T-helper 2 cell treated with Interferon-gamma antibody and Interleukin-4, amounts not matched to agents 5 μg/mL and 100 μg/mL, for 36 hours (primary cell): ENCODE results near the gene CR2.
"Not testable (repeated sequence)": the region's sequence is repeated elsewhere in the genome, so short reads cannot be mapped to it uniquely, and the experiment has no call there.

Experiments used
- DNase-seq: peaks from one replicate; pipeline ENCODE4 v3.0.0; 2021; ENCODE audit warnings: low spot score
- H3K27ac Mint-ChIP-seq: one replicate; pipeline ENCODE4 v1.8.0; 2021; ENCODE audit warnings: mild to moderate bottlenecking, mixed read lengths
- H3K27me3 Mint-ChIP-seq: one replicate; pipeline ENCODE4 v1.8.0; 2021; ENCODE audit warnings: low read depth, mixed read lengths
- H3K36me3 Mint-ChIP-seq: one replicate; pipeline ENCODE4 v1.8.0; 2021; ENCODE audit warnings: low read depth, mixed read lengths
- H3K4me1 Mint-ChIP-seq: one replicate; pipeline ENCODE4 v1.8.0; 2021; ENCODE audit warnings: low read depth, mixed read lengths
- H3K4me3 Mint-ChIP-seq: one replicate; pipeline ENCODE4 v1.8.0; 2022; ENCODE audit warnings: mild to moderate bottlenecking, moderate library complexity, mixed read lengths
- H3K9me3 Mint-ChIP-seq: one replicate; pipeline ENCODE4 v1.8.0; 2021; ENCODE audit warnings: mixed read lengths

CR2 gene

DNA sequence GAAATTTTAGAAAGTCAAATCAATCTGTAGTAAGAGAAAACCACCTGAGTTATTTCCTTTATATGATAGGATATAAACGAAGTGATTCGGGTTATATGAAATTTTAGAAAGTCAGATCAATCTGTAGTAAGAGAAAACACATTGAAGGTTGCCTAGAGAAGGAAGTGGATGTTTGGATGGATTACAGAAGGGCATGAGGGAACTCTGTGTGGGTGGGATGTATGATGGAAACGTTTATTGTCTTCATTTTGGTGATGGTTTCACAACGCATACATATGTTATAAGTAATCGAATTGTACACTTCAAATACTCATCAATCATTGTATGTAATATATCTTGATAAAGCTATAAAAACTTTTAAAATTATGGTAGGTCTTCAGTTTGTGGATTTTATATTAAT, 46.9 kb downstream of the CR2 start:
- Mint-ChIP-seq H3K27ac (no peak overlapping the region), H3K36me3 (no peaks in the 10 kb centered on the region), H3K27me3 (peaks cover 43% of the 10 kb centered on the region), H3K9me3 (no peaks in the 10 kb centered on the region), H3K4me3 (no peak overlapping the region), H3K4me1 (peaks cover 4% of the 10 kb centered on the region)
- no peak for DNase-seq

DNA sequence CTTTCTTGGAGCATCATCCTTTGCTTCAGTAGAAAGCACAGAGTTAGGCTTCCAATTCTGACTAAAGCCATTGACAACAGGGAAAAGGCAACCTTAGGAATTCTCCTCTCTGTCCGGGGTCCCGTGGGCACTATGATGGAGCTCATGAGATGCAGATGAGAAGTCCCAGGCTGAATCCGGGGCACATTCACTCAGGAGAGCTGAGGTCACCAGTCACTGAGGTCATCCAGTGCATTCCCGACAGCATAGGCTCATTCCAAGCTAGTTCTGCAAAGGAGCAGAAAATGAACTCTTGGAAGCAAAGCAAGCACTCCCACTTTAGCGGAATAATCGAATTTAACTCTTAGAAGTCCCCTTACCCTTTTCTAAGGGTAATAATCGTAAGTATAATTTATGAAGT, 48.6 kb downstream of the CR2 start:
- H3K9me3 Mint-ChIP-seq = no peaks in the 10 kb centered on the region
- peaks cover 40% of the 10 kb centered on the region for H3K27me3 Mint-ChIP-seq
- no peak overlapping the region for H3K27ac Mint-ChIP-seq
- H3K4me3 Mint-ChIP-seq = no peak overlapping the region
- no peaks in the 10 kb centered on the region for H3K4me1 Mint-ChIP-seq
- no peaks in the 10 kb centered on the region for H3K36me3 Mint-ChIP-seq
- no peak for DNase-seq

DNA sequence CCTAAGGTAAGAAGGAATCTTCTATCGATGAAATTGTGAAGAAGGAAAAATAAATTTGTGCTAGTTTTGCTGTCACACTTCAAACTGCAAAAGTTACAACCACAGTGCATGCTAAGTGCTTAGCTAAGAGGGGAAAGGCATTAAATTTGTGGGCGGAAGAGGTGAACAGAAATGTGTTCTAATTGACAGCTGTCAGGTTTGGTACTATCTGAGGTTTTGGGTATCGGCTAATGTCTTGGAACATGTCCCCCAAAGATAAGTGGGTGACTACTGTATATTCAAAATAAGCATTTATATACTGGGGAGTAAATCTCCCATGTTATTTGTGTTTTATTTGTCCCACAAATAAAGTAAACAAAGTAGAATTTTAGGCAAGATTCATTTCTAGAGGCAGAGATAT, 49.8 kb downstream of the CR2 start:
- peaks cover 38% of the 10 kb centered on the region for H3K27me3 Mint-ChIP-seq
- H3K9me3 Mint-ChIP-seq = no peaks in the 10 kb centered on the region
- H3K4me3 Mint-ChIP-seq = no peak overlapping the region
- H3K27ac Mint-ChIP-seq = no peak overlapping the region
- H3K4me1 Mint-ChIP-seq = no peaks in the 10 kb centered on the region
- no peaks in the 10 kb centered on the region for H3K36me3 Mint-ChIP-seq
- no peak for DNase-seq

DNA sequence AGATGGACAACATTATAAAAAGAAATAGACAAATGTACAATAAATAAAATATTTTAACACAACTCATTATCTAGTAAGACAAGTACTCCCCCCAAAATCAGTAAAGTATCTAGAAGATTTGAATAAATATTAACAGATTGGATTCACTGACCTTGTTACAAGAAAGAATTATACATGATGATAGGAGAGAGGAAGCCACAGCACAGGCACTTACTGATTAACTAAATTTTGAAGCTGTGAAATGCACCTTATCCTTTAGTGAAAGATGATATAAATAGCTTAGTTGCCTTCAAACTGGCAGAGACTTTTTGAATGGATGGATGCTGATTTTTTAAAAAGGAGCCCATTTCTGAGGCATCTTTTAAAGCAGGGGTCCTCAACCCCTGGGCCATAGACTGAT, 50.3 kb downstream of the CR2 start:
- peaks cover 38% of the 10 kb centered on the region for H3K27me3 Mint-ChIP-seq
- no peak overlapping the region for H3K4me3 Mint-ChIP-seq
- no peak for DNase-seq
- H3K36me3 Mint-ChIP-seq = no peaks in the 10 kb centered on the region
- H3K9me3 Mint-ChIP-seq = no peaks in the 10 kb centered on the region
- no peaks in the 10 kb centered on the region for H3K4me1 Mint-ChIP-seq
- no peak overlapping the region for H3K27ac Mint-ChIP-seq

DNA sequence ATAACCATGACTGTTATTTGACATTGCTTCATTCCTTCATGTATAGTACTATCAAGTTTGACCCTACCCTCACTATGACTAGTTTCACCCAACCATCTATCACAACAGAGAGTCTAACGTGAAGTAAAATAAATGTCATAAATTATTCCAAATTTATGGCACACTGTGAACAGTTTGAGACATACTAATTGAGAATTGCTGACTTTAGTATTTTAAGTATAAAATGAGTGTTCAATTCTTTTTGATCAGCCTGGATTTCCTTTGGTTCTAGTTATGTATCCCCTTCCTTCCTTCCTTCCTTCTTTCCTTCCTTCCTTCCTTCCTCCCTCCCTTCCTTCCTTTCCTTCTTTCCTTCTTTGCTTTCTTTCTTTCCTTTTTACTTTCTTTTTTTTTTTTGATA, 56.3 kb downstream of the CR2 start:
- Mint-ChIP-seq H3K36me3 (no peaks in the 10 kb centered on the region), H3K4me3 (no peak overlapping the region), H3K4me1 (no peaks in the 10 kb centered on the region), H3K9me3 (no peaks in the 10 kb centered on the region), H3K27me3 (peaks cover 37% of the 10 kb centered on the region), H3K27ac (no peak overlapping the region)
- DNase-seq = no peak

DNA sequence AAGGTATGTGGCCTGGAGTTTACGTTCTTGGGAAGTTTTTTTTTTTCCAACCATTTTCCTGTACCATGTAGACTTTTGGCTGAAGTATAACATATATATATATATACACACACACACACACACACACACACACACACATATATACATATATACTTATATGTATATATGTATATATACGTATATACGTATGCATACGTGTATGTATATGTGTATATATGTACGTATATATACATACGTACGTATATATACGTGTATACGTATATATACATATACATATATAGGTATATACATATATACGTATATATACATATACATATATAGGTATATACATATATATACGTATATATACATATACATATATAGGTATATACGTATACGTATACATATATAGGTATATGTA, 60.8 kb downstream of the CR2 start:
- Mint-ChIP-seq H3K4me1 (no peaks in the 10 kb centered on the region), H3K9me3 (no peaks in the 10 kb centered on the region), H3K27ac (no peak overlapping the region), H3K36me3 (no peaks in the 10 kb centered on the region), H3K4me3 (no peak overlapping the region), H3K27me3 (peaks cover 31% of the 10 kb centered on the region)
- no peak for DNase-seq

DNA sequence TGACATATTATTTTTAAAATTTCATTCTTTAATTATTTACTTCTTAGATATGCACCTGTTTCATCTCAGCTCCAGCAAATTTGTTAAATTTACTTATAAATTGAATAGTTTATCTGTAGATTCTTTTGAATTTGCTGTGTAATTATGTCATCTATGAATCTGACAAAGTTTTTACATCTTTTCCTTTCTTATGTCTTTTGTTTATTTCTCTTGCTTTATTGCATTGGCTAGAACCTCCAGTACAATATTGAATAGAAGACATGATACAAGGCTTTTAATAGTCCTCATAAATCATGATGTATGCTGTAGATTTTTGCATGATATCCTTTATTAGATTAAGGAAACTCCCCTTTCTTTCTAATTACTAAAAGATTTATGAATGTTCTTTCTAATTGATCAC, 62.6 kb downstream of the CR2 start:
- Mint-ChIP-seq H3K27ac (no peak overlapping the region), H3K4me3 (no peak overlapping the region)

DNA sequence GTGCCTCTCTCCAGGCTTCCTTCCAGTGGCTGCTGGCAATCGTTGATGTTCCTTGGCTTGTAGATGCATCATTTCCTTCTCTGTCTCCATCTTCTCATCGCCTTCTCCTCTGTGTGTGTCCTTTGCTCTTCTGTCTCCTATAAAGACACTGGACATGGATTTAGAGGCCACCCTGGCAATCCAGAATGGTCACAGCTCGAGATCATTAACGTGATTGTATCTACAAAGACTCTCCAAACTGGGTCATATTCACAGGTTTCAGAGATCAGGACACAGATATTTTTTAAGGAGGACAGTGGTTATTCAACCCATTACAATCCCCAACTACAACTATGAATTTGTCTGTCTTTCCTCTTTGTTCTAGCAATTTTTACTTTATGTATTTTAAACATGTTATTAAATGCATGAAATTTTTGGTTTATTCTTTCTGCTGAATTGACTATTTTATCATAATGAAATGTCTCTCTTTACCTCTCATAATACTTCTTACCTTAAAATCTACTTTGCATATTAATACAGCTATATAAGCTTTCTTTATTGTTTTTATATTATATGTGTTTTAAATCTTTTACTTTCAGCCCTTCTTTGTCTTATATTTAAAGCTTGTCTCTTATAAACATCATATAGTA, 64.6 kb downstream of the CR2 start:
- no peak for DNase-seq
- H3K36me3 Mint-ChIP-seq = no peaks in the 10 kb centered on the region
- H3K27me3 Mint-ChIP-seq = peaks cover 14% of the 10 kb centered on the region
- H3K9me3 Mint-ChIP-seq = no peaks in the 10 kb centered on the region
- no peaks in the 10 kb centered on the region for H3K4me1 Mint-ChIP-seq
- no peak overlapping the region for H3K27ac Mint-ChIP-seq
- H3K4me3 Mint-ChIP-seq = no peak overlapping the region

More for the DNA sequence above, 62.6 kb downstream of the CR2 start:
- Mint-ChIP-seq H3K36me3 (no peaks in the 10 kb centered on the region), H3K9me3 (no peaks in the 10 kb centered on the region), H3K27me3 (peaks cover 20% of the 10 kb centered on the region), H3K4me1 (no peaks in the 10 kb centered on the region)
- no peak for DNase-seq

DNA sequence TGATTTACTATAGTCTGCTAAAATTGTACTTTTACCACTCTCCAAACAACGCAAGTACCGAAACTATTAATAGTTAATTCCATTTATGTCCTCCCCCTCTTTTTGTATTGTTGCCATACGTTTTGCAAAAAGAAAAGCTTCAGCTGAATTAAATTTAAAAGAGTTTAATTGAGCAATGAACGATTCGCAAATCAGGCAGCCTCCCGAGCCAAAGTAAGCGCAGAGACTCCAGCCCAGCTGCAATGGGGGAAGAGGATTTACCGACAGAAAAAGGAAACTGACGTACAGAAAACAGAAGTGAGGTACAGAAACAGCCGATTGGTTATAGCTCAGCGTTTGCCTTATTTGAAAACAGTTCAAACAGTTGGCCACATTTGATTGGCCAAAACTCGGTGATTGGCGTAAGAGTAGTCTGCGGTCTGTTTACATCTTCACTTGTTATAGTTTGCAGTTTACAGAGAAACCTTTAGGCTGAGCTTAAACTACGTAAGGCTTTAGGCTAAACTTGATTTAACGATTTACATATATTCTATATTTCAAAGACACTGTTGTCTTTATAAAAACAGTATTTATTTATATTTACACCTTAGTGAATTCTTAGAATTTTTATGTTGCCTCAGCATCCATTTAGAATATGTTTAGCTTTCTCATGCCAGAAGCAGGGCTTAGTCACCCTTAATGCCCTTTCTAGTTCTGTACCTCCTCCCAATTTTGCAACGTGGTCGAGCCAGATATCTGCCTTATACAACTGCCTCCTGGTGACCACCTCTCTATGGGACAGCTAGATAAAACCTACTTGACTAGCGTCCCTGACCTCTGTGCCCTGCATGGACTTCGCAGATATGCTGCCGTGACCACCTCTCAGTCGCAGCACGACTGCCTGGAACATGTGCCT, 65.6 kb downstream of the CR2 start:
- DNase-seq = no peak
- Mint-ChIP-seq H3K27ac (no peak overlapping the region), H3K9me3 (no peaks in the 10 kb centered on the region), H3K4me1 (no peaks in the 10 kb centered on the region), H3K27me3 (peaks cover 13% of the 10 kb centered on the region), H3K36me3 (no peaks in the 10 kb centered on the region), H3K4me3 (no peak overlapping the region)

DNA sequence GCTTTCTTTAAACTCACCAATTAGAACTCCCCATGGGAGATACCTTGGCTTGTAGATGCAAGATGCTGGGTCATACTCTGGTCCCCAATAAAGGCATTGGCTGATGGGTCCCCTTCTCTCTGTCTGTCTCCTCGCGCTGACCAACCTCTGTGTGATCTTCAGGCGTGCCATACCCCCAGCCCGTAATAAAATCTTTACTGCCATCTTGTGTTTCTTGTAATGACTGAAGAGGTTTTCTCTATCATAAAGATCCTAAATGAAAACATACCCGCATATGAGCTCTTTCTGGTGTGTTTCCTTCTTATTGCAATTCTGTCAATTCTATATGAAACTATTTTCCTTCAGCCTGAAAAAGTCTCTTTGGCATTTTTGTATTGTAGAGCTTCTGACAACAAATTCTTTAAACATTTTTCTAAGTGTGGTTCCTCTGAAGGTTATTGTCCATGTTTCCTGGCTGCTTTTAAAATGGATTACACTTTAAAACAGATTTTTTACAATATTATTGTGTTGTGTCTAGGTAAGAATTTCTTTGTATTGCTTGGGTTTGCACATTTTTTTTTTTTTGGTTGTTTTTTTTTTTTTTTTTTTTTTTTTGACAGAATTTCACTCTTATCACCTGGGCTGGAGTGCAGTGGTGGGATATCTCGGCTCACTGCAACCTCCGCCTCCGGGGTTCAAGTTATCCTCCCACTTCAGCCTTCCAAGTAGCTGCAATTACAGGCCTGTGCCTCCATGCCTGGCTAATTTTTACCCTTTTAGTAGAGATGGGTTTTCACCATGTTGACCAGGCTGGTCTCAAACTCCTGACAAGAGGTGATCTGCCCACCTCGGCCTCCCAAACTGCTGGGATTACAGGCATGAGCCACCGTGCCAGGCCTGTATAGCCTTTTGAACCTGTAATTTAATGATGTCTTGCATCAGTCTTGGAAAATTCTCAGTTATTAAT, 66.5 kb downstream of the CR2 start:
- H3K27ac Mint-ChIP-seq, DNase-seq, H3K4me3 Mint-ChIP-seq, H3K4me1 Mint-ChIP-seq, H3K36me3 Mint-ChIP-seq, H3K9me3 Mint-ChIP-seq: not testable (repeated sequence)
- H3K27me3 Mint-ChIP-seq = peaks cover 17% of the 10 kb centered on the region

DNA sequence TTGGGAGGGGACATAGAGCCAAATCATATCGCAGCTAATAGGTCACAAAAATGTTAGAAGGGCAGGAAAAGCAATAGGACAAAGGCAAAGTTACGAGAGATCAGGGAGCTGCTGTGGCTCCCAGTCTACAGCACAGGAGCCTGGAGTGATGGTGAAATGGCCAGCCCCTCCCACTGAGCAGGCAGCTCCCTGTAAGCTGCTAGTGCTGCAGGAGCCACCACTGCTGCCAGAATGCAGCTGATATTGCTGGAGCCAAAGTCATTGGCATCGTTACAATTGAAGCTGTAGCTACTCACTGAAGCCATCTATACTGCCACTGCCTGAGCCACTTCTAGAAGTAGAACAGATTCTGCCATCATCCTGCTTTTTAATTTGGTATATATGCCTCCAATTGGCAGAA, 71.1 kb downstream of the CR2 start:
- not testable (repeated sequence) for H3K27me3 Mint-ChIP-seq, H3K36me3 Mint-ChIP-seq, H3K9me3 Mint-ChIP-seq, H3K27ac Mint-ChIP-seq, H3K4me3 Mint-ChIP-seq, H3K4me1 Mint-ChIP-seq, DNase-seq

DNA sequence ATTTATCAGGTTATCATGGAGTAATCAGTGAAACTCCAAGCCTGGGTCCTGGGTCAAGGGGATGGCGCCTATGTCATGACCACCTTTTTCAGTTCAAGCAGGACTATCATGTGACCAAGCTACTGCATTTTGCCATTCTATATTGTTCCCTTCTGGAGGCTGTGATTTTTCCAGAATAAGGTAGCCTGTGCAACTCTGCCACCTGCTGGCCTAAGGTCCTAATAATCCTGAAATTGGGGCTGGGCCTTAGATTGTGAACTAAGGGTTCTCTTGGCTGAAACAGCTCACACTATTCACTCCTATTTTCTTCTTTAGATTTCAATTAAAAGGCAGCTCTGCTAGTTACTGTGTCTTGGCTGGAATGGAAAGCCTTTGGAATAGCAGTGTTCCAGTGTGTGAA, 74.3 kb downstream of the CR2 start:
- not testable (repeated sequence) for DNase-seq, H3K27me3 Mint-ChIP-seq, H3K27ac Mint-ChIP-seq, H3K9me3 Mint-ChIP-seq, H3K36me3 Mint-ChIP-seq, H3K4me3 Mint-ChIP-seq, H3K4me1 Mint-ChIP-seq

DNA sequence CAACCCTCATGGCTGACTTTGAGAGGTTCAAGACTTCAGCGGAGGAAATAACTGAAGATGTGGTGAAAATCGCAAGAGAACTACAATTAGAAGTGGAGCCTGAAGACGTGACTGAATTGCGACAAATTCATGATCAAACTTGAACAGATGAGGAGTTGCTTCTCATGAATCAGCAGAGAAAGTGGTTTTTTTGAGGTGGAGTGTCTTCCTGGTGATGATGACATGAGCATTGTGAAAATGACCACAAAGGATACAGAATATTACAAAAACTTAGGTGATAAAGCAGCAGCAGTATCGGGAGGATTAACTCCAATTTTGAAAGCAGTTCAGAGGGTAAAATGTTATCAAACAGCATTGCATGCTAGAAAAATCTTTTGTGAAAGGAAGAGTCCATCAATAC, 82.1 kb downstream of the CR2 start:
- H3K27ac Mint-ChIP-seq, H3K4me3 Mint-ChIP-seq, H3K36me3 Mint-ChIP-seq, H3K4me1 Mint-ChIP-seq, H3K9me3 Mint-ChIP-seq, H3K27me3 Mint-ChIP-seq, DNase-seq: not testable (repeated sequence)
